PC-3 (cell line): ENCODE results near the gene ALOXE3. TPM values are rescaled to one million over a fixed set of nuclear protein-coding genes. Genes with fewer than 3 reads are reported as not detected.

Experiments
- ATAC-seq: fragments of 200-7000 bp; cut with Tn5 transposase; 2 replicates; pipeline ENCODE4 v1.9.1; 2020; ENCODE audit warnings: mild to moderate bottlenecking, moderate library complexity
- BruUV-seq: library from RNA; stranded (reverse); fragments of 400-500 nt; replicated peaks from 2 replicates; lab custom pipeline; 2021; lab: Mats Ljungman, UMichigan
- CTCF ChIA-PET: fragments of 300-600 bp; sonication (Branson Sonifier 250); formaldehyde crosslinking; loops from one replicate; lab custom pipeline; 2022; ENCODE audit warnings: antibody characterized with exemption; lab: Charles Lee
- POLR2A ChIA-PET: fragments of 300-600 bp; sonication (Branson Sonifier 250); formaldehyde crosslinking; loops from one replicate; lab custom pipeline; 2022; ENCODE audit warnings: antibody characterized with exemption; ENCODE audit not compliant: unreplicated experiment; lab: Charles Lee
- DNase-seq: peaks from one replicate; pipeline ENCODE4 v3.0.0-alpha.2; 2015
- H2AFZ ChIP-seq: fragments of 300-600 bp; sonication (generic); 2 replicates; pipeline ENCODE4 v1.6.0; 2016; ENCODE audit warnings: antibody characterized with exemption, low read length
- H3F3A ChIP-seq: fragments of 300-600 bp; sonication (generic); one replicate; pipeline ENCODE4 v1.6.0; 2017; ENCODE audit warnings: antibody characterized with exemption, low read length, control low read depth, mild to moderate bottlenecking; ENCODE audit not compliant: unreplicated experiment
- H3K27ac ChIP-seq: fragments of 300-600 bp; sonication (generic); 2 replicates; pipeline ENCODE4 v1.5.1; 2016; ENCODE audit warnings: mild to moderate bottlenecking, low read length
- H3K27me3 ChIP-seq: fragments of 300-600 bp; sonication (generic); 2 replicates; pipeline ENCODE4 v1.6.1; 2016; ENCODE audit warnings: low read length, mixed read lengths
- H3K36me3 ChIP-seq: fragments of 300-600 bp; sonication (generic); 2 replicates; pipeline ENCODE4 v1.6.1; 2016; ENCODE audit warnings: low read depth, mixed run types, low read length, mixed read lengths
- H3K4me1 ChIP-seq: fragments of 300-600 bp; sonication (generic); 2 replicates; pipeline ENCODE4 v1.5.1; 2016; ENCODE audit warnings: low read length; ENCODE audit not compliant: insufficient read depth
- H3K4me2 ChIP-seq: fragments of 300-600 bp; sonication (generic); 2 replicates; pipeline ENCODE4 v1.6.0; 2016; ENCODE audit warnings: low read length
- H3K4me3 ChIP-seq: fragments of 300-600 bp; sonication (generic); 2 replicates; pipeline ENCODE4 v1.5.1; 2016; ENCODE audit warnings: mild to moderate bottlenecking, low read length, mixed read lengths
- H3K79me2 ChIP-seq: fragments of 300-600 bp; sonication (generic); 2 replicates; pipeline ENCODE4 v1.6.1; 2017; ENCODE audit warnings: low read length, mixed read lengths
- H3K9ac ChIP-seq: fragments of 300-600 bp; sonication (generic); 2 replicates; pipeline ENCODE4 v1.6.0; 2016; ENCODE audit warnings: mild to moderate bottlenecking, low read length
- H3K9me2 ChIP-seq: fragments of 300-600 bp; sonication (generic); replicated peaks from 2 replicates; pipeline ENCODE4 v1.6.1; 2016; ENCODE audit warnings: mixed run types, low read length, mixed read lengths
- H3K9me3 ChIP-seq: fragments of 300-600 bp; sonication (generic); 2 replicates; pipeline ENCODE4 v1.6.1; 2016; ENCODE audit warnings: low read length, mixed read lengths
- H4K20me1 ChIP-seq: fragments of 300-600 bp; sonication (generic); 2 replicates; pipeline ENCODE4 v1.6.1; 2016; ENCODE audit warnings: low read length, mixed read lengths
- EZH2 ChIP-seq: fragments of 300-600 bp; sonication (generic); IDR thresholded peaks from one replicate; pipeline ENCODE4 v1.6.1; 2017; ENCODE audit warnings: antibody characterized with exemption, mild to moderate bottlenecking, low read length; ENCODE audit not compliant: unreplicated experiment
- EZH2phosphoT487 ChIP-seq: fragments of 300-600 bp; sonication (generic); IDR thresholded peaks from 2 replicates; pipeline ENCODE4 v1.6.1; 2018; ENCODE audit warnings: mild to moderate bottlenecking, antibody characterized with exemption, low read length, borderline replicate concordance
- intact Hi-C: fragments of 100-400 bp; cut with micrococcal nuclease; formaldehyde crosslinking; loops from 2 replicates; pipeline ENCODE4 v1.9.0; 2023
- total RNA-seq: library from RNA; depleted of rRNA; stranded (reverse); fragments of >200 nt; gene quantifications from 2 replicates; pipeline ENCODE4 v1.2.3, GENCODE V29; 2014
- TF ChIP-seq, protein P1 (sequence below): fragments of 300-600 bp; sonication (generic); conservative IDR thresholded peaks from 2 replicates; pipeline ENCODE4 v1.5.1; 2017; ENCODE audit warnings: antibody characterized with exemption, low read depth, mild to moderate bottlenecking, low read length

Gene ALOXE3
- total RNA-seq, 1 experiment from 2014 or later: 1.4 TPM

DNA sequence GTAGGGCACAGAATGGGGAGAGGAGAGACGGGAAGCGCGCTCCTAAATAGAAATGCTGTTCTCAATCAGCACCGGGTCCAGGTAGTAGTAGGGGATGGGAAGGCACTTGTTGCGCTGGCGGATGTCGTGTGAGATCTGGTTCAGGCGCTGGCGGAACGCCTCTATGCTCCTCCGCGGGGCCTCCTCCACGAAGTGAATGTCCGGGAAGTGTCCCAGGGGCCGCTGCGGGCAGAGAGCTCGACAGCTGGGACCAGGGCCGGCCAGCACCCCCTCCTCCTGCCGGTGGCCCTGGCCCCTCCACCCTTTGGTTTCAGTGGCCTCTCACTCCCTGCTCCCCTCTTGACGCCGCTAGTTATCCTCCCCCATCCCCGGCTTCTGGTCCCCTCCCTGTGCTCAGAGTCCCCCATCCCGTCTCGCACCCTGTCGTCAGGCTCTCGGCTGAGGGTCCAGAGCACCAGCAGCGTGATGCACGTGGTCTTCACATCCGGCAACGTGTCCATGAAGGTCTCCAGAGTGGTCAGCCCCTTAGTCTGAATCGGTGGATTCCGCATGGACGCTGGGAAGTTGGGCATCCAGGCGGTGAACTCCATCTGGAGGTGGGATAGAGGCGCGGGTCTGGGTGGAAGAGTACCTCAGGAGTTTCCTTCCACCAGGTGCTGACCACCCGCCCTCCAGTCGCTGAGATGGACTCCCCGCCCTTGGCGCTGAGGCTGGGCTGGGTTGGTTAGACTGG lies 45.4 kb downstream of the ALOXE3 start:
- no peaks in the 10 kb centered on the region for H3K79me2 ChIP-seq
- TF ChIP-seq EZH2: peak; percentile 34
- TF ChIP-seq, protein P1, sequence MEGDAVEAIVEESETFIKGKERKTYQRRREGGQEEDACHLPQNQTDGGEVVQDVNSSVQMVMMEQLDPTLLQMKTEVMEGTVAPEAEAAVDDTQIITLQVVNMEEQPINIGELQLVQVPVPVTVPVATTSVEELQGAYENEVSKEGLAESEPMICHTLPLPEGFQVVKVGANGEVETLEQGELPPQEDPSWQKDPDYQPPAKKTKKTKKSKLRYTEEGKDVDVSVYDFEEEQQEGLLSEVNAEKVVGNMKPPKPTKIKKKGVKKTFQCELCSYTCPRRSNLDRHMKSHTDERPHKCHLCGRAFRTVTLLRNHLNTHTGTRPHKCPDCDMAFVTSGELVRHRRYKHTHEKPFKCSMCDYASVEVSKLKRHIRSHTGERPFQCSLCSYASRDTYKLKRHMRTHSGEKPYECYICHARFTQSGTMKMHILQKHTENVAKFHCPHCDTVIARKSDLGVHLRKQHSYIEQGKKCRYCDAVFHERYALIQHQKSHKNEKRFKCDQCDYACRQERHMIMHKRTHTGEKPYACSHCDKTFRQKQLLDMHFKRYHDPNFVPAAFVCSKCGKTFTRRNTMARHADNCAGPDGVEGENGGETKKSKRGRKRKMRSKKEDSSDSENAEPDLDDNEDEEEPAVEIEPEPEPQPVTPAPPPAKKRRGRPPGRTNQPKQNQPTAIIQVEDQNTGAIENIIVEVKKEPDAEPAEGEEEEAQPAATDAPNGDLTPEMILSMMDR: no peak
- H3K27me3 ChIP-seq: peaks cover 30% of the 10 kb centered on the region
- no peak overlapping the region for H3K9ac ChIP-seq
- POLR2A ChIA-PET: no interaction called here
- H3K4me2 ChIP-seq: peak overlapping the region; percentile 74
- H3K9me2 ChIP-seq: no peaks in the 10 kb centered on the region
- H3K4me3 ChIP-seq: peak overlapping the region; percentile 47
- no TSS peak for BruUV-seq
- no peaks in the 10 kb centered on the region for H3F3A ChIP-seq
- peaks cover 4% of the 10 kb centered on the region; the same call in 1 of the 2 replicates for H3K4me1 ChIP-seq
- no peaks in the 10 kb centered on the region for H3K36me3 ChIP-seq
- CTCF ChIA-PET: interaction anchor here (0.5 to 2.0 kb wide), 5 partner anchors 10 to 92 kb away, joined by 3 to 12 read pairs (median 3); partner anchors contain the start of gene HES7
- no peaks in the 10 kb centered on the region for H3K9me3 ChIP-seq
- ATAC-seq: peak; percentile 34
- no peak for DNase-seq
- intact Hi-C loops: no loop called here
- no peak overlapping the region for H3K27ac ChIP-seq
- H2AFZ ChIP-seq: peak overlapping the region; percentile 65; the same call in 1 of the 2 replicates
- H4K20me1 ChIP-seq: no peaks in the 10 kb centered on the region

DNA sequence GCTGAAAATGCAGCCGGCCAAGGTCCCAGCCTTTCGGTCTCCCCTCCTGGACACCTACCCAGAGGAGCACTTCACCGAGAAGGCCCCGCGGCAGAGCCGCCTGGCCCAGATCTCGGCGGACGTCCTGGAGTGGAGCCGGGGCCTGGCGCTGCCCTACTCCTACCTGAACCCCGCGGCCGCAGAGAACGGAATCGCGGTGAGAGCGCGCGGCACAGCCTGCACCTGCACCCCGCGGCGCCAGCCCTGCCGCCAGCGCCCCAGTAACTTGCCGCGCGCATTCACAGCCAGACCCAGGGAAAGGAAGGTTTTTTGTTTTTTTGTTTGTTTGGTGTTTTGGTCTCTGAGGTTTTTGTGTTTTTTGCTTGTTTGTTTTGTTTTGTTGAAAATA lies 46.0 kb downstream of the ALOXE3 start:
- ATAC-seq: no peak

DNA sequence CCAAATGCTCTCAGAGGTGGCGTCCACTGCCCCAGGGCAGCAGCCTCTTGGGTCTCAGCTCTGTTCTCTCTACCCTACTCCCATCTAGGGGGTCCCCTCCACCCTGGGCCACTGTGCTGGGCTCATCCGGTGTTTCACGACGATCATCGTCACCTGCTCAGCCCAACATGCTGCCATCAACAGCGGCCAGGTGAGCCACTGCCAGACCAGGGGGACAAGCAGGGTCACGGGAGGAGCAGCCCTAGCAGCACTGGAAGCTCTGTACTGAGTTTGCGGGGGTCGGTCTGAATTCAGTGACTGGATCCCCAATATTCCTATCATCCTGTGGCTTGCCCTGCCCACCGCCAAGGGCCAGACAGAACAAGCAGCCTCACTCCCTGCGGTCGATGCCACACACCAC lies 46.8 kb downstream of the ALOXE3 start:
- no peak for TF ChIP-seq EZH2
- TF ChIP-seq, protein P1: no peak
- TF ChIP-seq EZH2phosphoT487: no peak
- H3K36me3 ChIP-seq: no peaks in the 10 kb centered on the region
- ATAC-seq (no peak), DNase-seq (no peak)
- peaks cover 12% of the 10 kb centered on the region for H3K4me1 ChIP-seq
- no peak overlapping the region for H3K4me2 ChIP-seq
- H3K4me3 ChIP-seq: no peak overlapping the region
- no peak overlapping the region for H3K9ac ChIP-seq
- H3K9me3 ChIP-seq: no peaks in the 10 kb centered on the region
- intact Hi-C loops: no loop called here
- no peaks in the 10 kb centered on the region for H3F3A ChIP-seq
- peaks cover 30% of the 10 kb centered on the region for H3K27me3 ChIP-seq
- H4K20me1 ChIP-seq: no peaks in the 10 kb centered on the region
- H3K27ac ChIP-seq: no peak overlapping the region
- ChIA-PET POLR2A (no interaction called here), CTCF (no interaction called here)
- H2AFZ ChIP-seq: no peak overlapping the region
- no peaks in the 10 kb centered on the region for H3K9me2 ChIP-seq
- H3K79me2 ChIP-seq: no peaks in the 10 kb centered on the region
- BruUV-seq: no TSS peak

More for the DNA sequence above, 46.0 kb downstream of the ALOXE3 start:
- no peaks in the 10 kb centered on the region for H3F3A ChIP-seq
- H3K79me2 ChIP-seq: no peaks in the 10 kb centered on the region
- ChIA-PET POLR2A (no interaction called here), CTCF (no interaction called here)
- intact Hi-C loops: no loop called here
- no peaks in the 10 kb centered on the region for H3K9me2 ChIP-seq
- H3K4me2 ChIP-seq: peak overlapping the region; percentile 74
- no peaks in the 10 kb centered on the region for H3K9me3 ChIP-seq
- peak overlapping the region; percentile 47 for H3K4me3 ChIP-seq
- H4K20me1 ChIP-seq: no peaks in the 10 kb centered on the region
- no TSS peak for BruUV-seq
- DNase-seq: no peak
- no peak overlapping the region for H3K27ac ChIP-seq
- no peak overlapping the region for H3K9ac ChIP-seq
- H3K4me1 ChIP-seq: peaks cover 4% of the 10 kb centered on the region; the same call in 1 of the 2 replicates
- peaks cover 30% of the 10 kb centered on the region for H3K27me3 ChIP-seq
- TF ChIP-seq, protein P1: no peak
- TF ChIP-seq EZH2phosphoT487: no peak
- H2AFZ ChIP-seq: peak overlapping the region; percentile 65; the same call in 1 of the 2 replicates
- no peaks in the 10 kb centered on the region for H3K36me3 ChIP-seq
